Measurements from ENCODE around the gene IGF2BP2. TPM values are rescaled to one million over a fixed set of nuclear protein-coding genes. Genes with fewer than 3 reads are reported as not detected.
"Not testable (repeated sequence)": the region's sequence is repeated elsewhere in the genome, so short reads cannot be mapped to it uniquely, and the experiment has no call there.

Gene IGF2BP2
- total RNA-seq, 1 donor = 67.8 TPM

GRCh38 chr3:185842241-185842640, 17.4 kb upstream of the IGF2BP2 start:
- no peak for DNase-seq (ENCODE audit: low read depth)
- no peak for TF ChIP-seq CTCF (IDR thresholded peaks at IDR 0.05; ENCODE audit: insufficient read depth, low read depth, low read length)
- H3K4me3 ChIP-seq (ENCODE audit: low read depth, low read length) = no peak overlapping the region

DNA sequence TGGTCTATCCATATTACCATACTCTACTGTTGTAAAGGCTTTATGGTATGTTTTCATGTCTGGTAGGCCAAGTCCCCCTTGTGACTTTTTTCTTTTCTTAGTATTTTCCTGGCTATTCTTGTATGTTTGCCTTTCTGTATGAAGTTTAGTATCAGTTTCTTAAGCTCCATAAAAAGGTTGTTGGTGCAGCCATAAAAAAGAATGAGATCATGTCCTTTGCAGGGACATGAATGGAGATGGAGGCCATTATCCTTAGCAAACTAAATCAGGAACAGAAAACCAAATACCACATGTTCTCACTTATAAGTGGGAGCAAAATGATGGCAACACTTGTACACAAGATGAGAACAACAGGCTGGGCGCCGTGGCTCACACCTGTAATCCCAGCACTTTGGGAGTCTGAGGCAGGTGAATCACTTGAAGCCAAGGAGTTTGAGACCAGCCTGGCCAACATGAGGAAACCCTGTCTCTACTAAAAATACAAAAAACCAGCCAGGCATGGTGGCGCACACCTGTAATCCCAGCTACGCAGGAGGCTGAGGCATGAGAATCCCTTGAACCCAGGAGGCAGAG, 13.7 kb upstream of the IGF2BP2 start:
- H3K4me3 ChIP-seq (ENCODE audit: low read depth, low read length); DNase-seq (ENCODE audit: low read depth): not testable (repeated sequence)

- H3K4me3 ChIP-seq (ENCODE audit: low read depth, low read length) = no peak overlapping the region
- DNase-seq (ENCODE audit: low read depth) = peak; percentile 72
- no peak for TF ChIP-seq CTCF (IDR thresholded peaks at IDR 0.05; ENCODE audit: insufficient read depth, low read depth, low read length)
Observed at GRCh38 chr3:185837414-185837813, 12.6 kb upstream of the IGF2BP2 start.

DNA sequence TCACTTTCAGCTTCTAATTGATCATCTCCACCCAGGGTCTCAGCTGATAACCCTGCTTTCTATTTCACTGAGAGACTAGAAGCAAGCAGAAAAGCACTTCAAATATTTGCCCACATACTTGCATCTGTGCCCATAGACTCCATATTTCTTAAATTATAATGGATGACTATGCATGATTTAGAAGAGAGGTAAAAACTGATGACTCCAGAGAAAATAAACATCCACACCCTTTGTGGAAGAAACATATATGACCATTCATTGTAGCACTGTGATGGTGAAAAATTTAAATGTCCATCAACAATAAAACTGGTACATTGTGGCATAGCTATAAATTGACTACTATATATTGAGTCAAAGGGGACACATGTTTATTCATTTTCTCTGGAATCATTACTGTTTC, 7.1 kb upstream of the IGF2BP2 start:
- H3K4me3 ChIP-seq (ENCODE audit: low read depth, low read length) = no peak overlapping the region
- DNase-seq (ENCODE audit: low read depth) = no peak
- TF ChIP-seq CTCF (IDR thresholded peaks at IDR 0.05; ENCODE audit: insufficient read depth, low read depth, low read length) = no peak

GRCh38 chr3:185831195-185831594, 6.4 kb upstream of the IGF2BP2 start:
- no peak for TF ChIP-seq CTCF (IDR thresholded peaks at IDR 0.05; ENCODE audit: insufficient read depth, low read depth, low read length)

GRCh38 chr3:185830018-185830797, 5.4 kb upstream of the IGF2BP2 start:
- DNase-seq (ENCODE audit: low read depth) = no peak
- no peak overlapping the region for H3K4me3 ChIP-seq (ENCODE audit: low read depth, low read length)
- no peak for TF ChIP-seq CTCF (IDR thresholded peaks at IDR 0.05; ENCODE audit: insufficient read depth, low read depth, low read length)

More at GRCh38 chr3:185831195-185831594, 6.4 kb upstream of the IGF2BP2 start:
- no peak for DNase-seq (ENCODE audit: low read depth)
- no peak overlapping the region for H3K4me3 ChIP-seq (ENCODE audit: low read depth, low read length)

- no peak overlapping the region for H3K4me3 ChIP-seq (ENCODE audit: low read depth, low read length)
- TF ChIP-seq CTCF (IDR thresholded peaks at IDR 0.05; ENCODE audit: insufficient read depth, low read depth, low read length) = no peak
- no peak for DNase-seq (ENCODE audit: low read depth)
Observed at GRCh38 chr3:185828755-185829154, 3.9 kb upstream of the IGF2BP2 start.
